ENCODE measurements around the gene NSMCE1.

GRCh38 chr16:27239906-27240655 is 28.5 kb downstream of the NSMCE1 start:
- TF ChIP-seq CTCF (IDR thresholded peaks at IDR 0.05) (no peak), POLR2A (IDR thresholded peaks at IDR 0.05) (no peak)

Data from testis (tissue), 2 donors.